ENCODE measurements around the gene MAP2K5.

MAP2K5 gene

DNA sequence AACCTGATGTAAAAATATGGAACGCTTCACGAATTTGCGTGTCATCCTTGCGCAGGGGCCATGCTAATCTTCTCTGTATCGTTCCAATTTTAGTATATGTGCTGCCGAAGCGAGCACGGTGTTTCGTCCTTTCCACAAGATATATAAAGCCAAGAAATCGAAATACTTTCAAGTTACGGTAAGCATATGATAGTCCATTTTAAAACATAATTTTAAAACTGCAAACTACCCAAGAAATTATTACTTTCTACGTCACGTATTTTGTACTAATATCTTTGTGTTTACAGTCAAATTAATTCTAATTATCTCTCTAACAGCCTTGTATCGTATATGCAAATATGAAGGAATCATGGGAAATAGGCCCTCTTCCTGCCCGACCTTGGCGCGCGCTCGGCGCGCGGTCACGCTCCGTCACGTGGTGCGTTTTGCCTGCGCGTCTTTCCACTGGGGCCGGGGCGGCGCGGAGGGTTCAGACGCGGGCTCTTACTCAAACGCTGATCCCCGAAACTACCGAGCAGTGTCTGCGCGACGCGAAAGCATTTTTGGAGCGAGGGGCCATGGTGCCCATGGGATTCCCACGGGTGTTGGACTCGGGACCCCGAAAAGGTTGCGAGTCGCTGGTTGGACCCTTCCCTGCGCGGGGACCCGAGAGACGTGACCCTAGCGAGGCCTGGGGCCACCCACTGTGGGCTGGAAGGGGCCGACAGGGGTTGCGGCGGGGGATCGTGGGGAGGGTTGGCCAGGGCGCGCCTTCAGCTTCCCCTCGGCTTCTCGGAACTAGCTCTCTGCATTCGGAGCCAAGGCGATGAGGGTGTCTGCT, 297.6 kb downstream of the MAP2K5 start, which contains the start of gene RNU6-1 (continued):
- TF ChIP-seq, protein P1, sequence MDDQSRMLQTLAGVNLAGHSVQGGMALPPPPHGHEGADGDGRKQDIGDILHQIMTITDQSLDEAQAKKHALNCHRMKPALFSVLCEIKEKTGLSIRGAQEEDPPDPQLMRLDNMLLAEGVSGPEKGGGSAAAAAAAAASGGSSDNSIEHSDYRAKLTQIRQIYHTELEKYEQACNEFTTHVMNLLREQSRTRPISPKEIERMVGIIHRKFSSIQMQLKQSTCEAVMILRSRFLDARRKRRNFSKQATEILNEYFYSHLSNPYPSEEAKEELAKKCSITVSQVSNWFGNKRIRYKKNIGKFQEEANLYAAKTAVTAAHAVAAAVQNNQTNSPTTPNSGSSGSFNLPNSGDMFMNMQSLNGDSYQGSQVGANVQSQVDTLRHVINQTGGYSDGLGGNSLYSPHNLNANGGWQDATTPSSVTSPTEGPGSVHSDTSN (CRISPR knock-in tag; IDR thresholded peaks at IDR 0.05), result no peak
- TF ChIP-seq MEIS1 (CRISPR knock-in tag; IDR thresholded peaks at IDR 0.05; ENCODE audit: borderline replicate concordance), result no peak
- TF ChIP-seq BCL11A (tag by site-specific recombination; IDR thresholded peaks at IDR 0.05; ENCODE audit: low read depth), result peak; percentile 30; the same call in 1 of the 2 replicates
- TF ChIP-seq ZNF24 (tag by site-specific recombination; IDR thresholded peaks at IDR 0.05), result no peak
- TF ChIP-seq, protein P2, sequence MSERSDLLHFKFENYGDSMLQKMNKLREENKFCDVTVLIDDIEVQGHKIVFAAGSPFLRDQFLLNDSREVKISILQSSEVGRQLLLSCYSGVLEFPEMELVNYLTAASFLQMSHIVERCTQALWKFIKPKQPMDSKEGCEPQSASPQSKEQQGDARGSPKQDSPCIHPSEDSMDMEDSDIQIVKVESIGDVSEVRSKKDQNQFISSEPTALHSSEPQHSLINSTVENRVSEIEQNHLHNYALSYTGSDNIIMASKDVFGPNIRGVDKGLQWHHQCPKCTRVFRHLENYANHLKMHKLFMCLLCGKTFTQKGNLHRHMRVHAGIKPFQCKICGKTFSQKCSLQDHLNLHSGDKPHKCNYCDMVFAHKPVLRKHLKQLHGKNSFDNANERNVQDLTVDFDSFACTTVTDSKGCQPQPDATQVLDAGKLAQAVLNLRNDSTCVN (tag by site-specific recombination; optimal IDR thresholded peaks at IDR 0.05), result peak; percentile 99
- TF ChIP-seq YY2 (tag by site-specific recombination; IDR thresholded peaks at IDR 0.05), result peak; percentile 64
- TF ChIP-seq ZNF585B (tag by site-specific recombination; IDR thresholded peaks at IDR 0.05), result no peak
- peak; percentile 81 for TF ChIP-seq ZNF558 (tag by site-specific recombination; IDR thresholded peaks at IDR 0.05)
- TF ChIP-seq, protein P3, sequence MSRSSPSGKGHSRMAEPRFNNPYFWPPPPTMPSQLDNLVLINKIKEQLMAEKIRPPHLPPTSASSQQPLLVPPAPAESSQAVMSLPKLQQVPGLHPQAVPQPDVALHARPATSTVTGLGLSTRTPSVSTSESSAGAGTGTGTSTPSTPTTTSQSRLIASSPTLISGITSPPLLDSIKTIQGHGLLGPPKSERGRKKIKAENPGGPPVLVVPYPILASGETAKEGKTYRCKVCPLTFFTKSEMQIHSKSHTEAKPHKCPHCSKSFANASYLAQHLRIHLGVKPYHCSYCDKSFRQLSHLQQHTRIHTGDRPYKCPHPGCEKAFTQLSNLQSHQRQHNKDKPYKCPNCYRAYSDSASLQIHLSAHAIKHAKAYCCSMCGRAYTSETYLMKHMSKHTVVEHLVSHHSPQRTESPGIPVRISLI (tag by site-specific recombination; IDR thresholded peaks at IDR 0.05), result no peak
- TF ChIP-seq ZNF621 (tag by site-specific recombination; IDR thresholded peaks at IDR 0.05), result no peak

DNA sequence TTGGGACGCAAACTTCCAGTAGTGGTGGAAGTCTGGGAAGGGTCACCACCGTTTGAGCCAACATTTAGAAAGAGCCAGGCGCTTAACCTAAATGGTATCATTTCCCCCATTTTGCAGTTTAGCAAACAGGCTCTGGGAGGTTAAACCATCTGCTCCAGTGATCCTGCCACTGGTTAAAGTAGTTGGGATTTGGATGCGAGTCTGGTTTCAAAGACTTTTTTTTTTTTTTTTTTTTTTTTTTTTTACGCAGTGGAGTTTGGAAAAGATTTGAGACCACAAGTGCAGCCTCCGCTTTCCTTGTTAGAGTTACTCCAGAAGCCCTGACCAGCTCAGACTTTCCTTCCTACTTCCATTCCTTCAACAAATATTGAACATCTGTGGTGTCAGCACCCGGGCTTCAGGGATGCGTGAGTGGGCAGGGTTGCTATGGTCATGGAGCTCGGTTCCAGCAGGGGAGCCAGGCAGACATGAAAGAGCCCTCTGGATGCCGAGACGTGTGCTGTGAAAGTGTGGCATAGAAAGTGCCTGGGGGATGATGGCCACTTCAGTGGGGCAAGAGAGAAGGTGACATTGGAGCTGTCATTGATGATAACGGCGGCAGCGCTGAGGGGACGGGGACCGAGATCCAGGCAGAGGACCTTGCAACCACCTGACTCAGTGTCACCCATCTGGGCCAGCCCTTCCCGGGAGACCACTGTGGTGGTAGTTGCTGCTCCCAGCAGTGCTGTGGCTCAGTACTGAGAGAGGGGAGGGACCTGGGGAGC, 298.4 kb downstream of the MAP2K5 start:
- Histone ChIP-seq H3K4me3 (ENCODE audit: low read depth, low read length) (peak overlapping the region; percentile 93), H3K4me1 (ENCODE audit: control insufficient read depth, insufficient read depth, low read length) (no peaks in the 10 kb centered on the region), H3K9me3 (ENCODE audit: control insufficient read depth, insufficient read depth, low read depth, low read length) (no peaks in the 10 kb centered on the region), H3K27ac (ENCODE audit: extremely low read depth, low read depth, low read length) (peak overlapping the region; percentile 91), H3K36me3 (ENCODE audit: control insufficient read depth in 2 of 2, insufficient read depth in 1 of 2, low read length in 2 of 2) (no peaks in the 10 kb centered on the region)
- ChIA-PET CTCF (interaction anchor here (0.5 to 1.1 kb wide), 5 partner anchors 22 to 895 kb away, joined by 3 to 4 read pairs (median 3); no protein-coding TSS in a partner anchor), POLR2A (interaction anchor here (0.6 to 1.5 kb wide), 6 partner anchors 14 to 885 kb away, joined by 3 to 7 read pairs (median 4); partner anchors contain the start of gene CLN6)
- TF ChIP-seq IKZF3 (tag by site-specific recombination; IDR thresholded peaks at IDR 0.05) (no peak), ZNF324 (tag by site-specific recombination; IDR thresholded peaks at IDR 0.05) (no peak), ZBTB7A (tag by site-specific recombination; IDR thresholded peaks at IDR 0.05; ENCODE audit: low read depth) (no peak), GLIS2 (tag by site-specific recombination; IDR thresholded peaks at IDR 0.05) (peak; percentile 90), ZNF529 (tag by site-specific recombination; IDR thresholded peaks at IDR 0.05; ENCODE audit: insufficient replicate concordance) (no peak), ZNF707 (tag by site-specific recombination; IDR thresholded peaks at IDR 0.05) (no peak), ZNF843 (tag by site-specific recombination; IDR thresholded peaks at IDR 0.05) (no peak), ZNF184 (tag by site-specific recombination; IDR thresholded peaks at IDR 0.05) (no peak), ZNF335 (tag by site-specific recombination; conservative IDR thresholded peaks at IDR 0.05) (peak; percentile 93), ZBTB17 (tag by site-specific recombination; IDR thresholded peaks at IDR 0.05) (peak; percentile 77)
- TF ChIP-seq, protein P4, sequence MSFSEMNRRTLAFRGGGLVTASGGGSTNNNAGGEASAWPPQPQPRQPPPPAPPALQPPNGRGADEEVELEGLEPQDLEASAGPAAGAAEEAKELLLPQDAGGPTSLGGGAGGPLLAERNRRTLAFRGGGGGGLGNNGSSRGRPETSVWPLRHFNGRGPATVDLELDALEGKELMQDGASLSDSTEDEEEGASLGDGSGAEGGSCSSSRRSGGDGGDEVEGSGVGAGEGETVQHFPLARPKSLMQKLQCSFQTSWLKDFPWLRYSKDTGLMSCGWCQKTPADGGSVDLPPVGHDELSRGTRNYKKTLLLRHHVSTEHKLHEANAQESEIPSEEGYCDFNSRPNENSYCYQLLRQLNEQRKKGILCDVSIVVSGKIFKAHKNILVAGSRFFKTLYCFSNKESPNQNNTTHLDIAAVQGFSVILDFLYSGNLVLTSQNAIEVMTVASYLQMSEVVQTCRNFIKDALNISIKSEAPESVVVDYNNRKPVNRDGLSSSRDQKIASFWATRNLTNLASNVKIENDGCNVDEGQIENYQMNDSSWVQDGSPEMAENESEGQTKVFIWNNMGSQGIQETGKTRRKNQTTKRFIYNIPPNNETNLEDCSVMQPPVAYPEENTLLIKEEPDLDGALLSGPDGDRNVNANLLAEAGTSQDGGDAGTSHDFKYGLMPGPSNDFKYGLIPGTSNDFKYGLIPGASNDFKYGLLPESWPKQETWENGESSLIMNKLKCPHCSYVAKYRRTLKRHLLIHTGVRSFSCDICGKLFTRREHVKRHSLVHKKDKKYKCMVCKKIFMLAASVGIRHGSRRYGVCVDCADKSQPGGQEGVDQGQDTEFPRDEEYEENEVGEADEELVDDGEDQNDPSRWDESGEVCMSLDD (tag by site-specific recombination; IDR thresholded peaks at IDR 0.05), result no peak
- TF ChIP-seq, protein P3 (tag by site-specific recombination; IDR thresholded peaks at IDR 0.05), result peak; percentile 99
- TF ChIP-seq, protein P5, sequence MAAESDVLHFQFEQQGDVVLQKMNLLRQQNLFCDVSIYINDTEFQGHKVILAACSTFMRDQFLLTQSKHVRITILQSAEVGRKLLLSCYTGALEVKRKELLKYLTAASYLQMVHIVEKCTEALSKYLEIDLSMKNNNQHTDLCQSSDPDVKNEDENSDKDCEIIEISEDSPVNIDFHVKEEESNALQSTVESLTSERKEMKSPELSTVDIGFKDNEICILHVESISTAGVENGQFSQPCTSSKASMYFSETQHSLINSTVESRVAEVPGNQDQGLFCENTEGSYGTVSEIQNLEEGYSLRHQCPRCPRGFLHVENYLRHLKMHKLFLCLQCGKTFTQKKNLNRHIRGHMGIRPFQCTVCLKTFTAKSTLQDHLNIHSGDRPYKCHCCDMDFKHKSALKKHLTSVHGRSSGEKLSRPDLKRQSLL (tag by site-specific recombination; IDR thresholded peaks at IDR 0.05), result no peak; the same call in 1 of the 2 replicates
- TF ChIP-seq, protein P6, sequence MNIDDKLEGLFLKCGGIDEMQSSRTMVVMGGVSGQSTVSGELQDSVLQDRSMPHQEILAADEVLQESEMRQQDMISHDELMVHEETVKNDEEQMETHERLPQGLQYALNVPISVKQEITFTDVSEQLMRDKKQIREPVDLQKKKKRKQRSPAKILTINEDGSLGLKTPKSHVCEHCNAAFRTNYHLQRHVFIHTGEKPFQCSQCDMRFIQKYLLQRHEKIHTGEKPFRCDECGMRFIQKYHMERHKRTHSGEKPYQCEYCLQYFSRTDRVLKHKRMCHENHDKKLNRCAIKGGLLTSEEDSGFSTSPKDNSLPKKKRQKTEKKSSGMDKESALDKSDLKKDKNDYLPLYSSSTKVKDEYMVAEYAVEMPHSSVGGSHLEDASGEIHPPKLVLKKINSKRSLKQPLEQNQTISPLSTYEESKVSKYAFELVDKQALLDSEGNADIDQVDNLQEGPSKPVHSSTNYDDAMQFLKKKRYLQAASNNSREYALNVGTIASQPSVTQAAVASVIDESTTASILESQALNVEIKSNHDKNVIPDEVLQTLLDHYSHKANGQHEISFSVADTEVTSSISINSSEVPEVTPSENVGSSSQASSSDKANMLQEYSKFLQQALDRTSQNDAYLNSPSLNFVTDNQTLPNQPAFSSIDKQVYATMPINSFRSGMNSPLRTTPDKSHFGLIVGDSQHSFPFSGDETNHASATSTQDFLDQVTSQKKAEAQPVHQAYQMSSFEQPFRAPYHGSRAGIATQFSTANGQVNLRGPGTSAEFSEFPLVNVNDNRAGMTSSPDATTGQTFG (tag by site-specific recombination; IDR thresholded peaks at IDR 0.05; ENCODE audit: borderline replicate concordance), result no peak
